ENCODE data around the gene MTHFSD.

Gene MTHFSD

GRCh38 chr16:86480444-86480843 lies 74.6 kb downstream of the MTHFSD start:
- DNase-seq: no peak

Measured in inflammatory macrophage (primary cell).